Measurements from ENCODE around the gene HSPA5.
"Not testable (repeated sequence)": the region's sequence is repeated elsewhere in the genome, so short reads cannot be mapped to it uniquely, and the experiment has no call there.

HSPA5 gene

DNA sequence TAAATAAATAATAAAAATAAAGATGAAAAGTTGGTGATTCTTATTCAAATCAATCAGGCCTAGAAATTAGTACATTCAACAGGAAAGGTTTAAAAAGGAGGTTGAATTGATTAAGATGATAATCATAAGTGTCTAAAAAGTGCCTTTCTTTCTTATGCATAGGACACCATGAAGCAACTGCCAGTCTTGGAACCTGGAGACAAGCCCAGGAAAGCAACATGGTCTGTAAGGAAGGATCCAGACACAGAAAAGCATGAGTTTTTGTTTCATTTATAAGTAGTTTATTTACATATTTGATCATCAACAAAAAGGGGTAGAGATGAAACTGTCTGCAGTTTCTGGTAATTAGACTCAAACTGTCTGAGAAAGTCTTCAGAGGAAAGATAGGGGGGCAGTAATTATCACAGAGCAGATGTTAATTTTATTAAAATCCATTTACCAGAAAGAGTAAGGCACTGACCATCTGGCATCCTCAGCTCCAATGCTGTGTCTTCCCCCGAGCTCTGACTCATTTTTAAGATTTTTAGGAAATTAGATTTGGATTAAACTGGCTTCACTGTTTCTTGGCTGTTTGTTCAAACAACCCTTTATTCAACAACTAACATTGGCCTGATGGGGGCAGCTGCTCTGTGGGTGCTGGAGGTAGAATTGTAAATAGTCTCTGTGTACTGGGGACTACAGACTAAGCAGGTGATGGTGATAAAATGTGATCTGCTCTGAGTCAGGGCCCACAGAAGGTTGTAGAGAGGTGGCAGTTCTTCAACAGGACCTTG lies 38.1 kb downstream of the HSPA5 start:
- Histone ChIP-seq H3K27me3 (replicated peaks; ENCODE audit: control insufficient read depth, insufficient read depth, low read length) (no peaks in the 10 kb centered on the region), H3K36me3 (ENCODE audit: control insufficient read depth, insufficient read depth, low read length) (peaks cover 7% of the 10 kb centered on the region; the same call in 1 of the 2 replicates), H3K4me3 (replicated peaks; ENCODE audit: low read depth, low read length) (no peak overlapping the region)
- TF ChIP-seq, protein P1, sequence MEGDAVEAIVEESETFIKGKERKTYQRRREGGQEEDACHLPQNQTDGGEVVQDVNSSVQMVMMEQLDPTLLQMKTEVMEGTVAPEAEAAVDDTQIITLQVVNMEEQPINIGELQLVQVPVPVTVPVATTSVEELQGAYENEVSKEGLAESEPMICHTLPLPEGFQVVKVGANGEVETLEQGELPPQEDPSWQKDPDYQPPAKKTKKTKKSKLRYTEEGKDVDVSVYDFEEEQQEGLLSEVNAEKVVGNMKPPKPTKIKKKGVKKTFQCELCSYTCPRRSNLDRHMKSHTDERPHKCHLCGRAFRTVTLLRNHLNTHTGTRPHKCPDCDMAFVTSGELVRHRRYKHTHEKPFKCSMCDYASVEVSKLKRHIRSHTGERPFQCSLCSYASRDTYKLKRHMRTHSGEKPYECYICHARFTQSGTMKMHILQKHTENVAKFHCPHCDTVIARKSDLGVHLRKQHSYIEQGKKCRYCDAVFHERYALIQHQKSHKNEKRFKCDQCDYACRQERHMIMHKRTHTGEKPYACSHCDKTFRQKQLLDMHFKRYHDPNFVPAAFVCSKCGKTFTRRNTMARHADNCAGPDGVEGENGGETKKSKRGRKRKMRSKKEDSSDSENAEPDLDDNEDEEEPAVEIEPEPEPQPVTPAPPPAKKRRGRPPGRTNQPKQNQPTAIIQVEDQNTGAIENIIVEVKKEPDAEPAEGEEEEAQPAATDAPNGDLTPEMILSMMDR (IDR thresholded peaks at IDR 0.05; ENCODE audit: insufficient read depth, low read length, poor library complexity, severe bottlenecking), result no peak
- DNase-seq (ENCODE audit: extremely low read depth, insufficient read length), result no peak

GRCh38 chr9:125200216-125201047 lies 40.7 kb downstream of the HSPA5 start, which contains the start of gene RABEPK:
RABEPK (plus strand) TSS chr9:125200542; CDS start chr9:125203014, 2,472 bp downstream.
- Histone ChIP-seq H3K27me3 (replicated peaks; ENCODE audit: control insufficient read depth, insufficient read depth, low read length) (no peaks in the 10 kb centered on the region), H3K4me3 (replicated peaks; ENCODE audit: low read depth, low read length) (peak within 1 kb of the TSS; percentile 72), H3K36me3 (ENCODE audit: control insufficient read depth, insufficient read depth, low read length) (peaks cover 2% of the 10 kb centered on the region; the same call in 1 of the 2 replicates)
- peak; percentile 96 for DNase-seq (ENCODE audit: extremely low read depth, insufficient read length)
- TF ChIP-seq, protein P1 (IDR thresholded peaks at IDR 0.05; ENCODE audit: insufficient read depth, low read length, poor library complexity, severe bottlenecking), result no peak

GRCh38 chr9:125195591-125195990 lies 45.6 kb downstream of the HSPA5 start:
- DNase-seq (ENCODE audit: extremely low read depth, insufficient read length); H3K27me3 ChIP-seq (replicated peaks; ENCODE audit: control insufficient read depth, insufficient read depth, low read length); H3K36me3 ChIP-seq (ENCODE audit: control insufficient read depth, insufficient read depth, low read length); H3K4me3 ChIP-seq (replicated peaks; ENCODE audit: low read depth, low read length): not testable (repeated sequence)

DNA sequence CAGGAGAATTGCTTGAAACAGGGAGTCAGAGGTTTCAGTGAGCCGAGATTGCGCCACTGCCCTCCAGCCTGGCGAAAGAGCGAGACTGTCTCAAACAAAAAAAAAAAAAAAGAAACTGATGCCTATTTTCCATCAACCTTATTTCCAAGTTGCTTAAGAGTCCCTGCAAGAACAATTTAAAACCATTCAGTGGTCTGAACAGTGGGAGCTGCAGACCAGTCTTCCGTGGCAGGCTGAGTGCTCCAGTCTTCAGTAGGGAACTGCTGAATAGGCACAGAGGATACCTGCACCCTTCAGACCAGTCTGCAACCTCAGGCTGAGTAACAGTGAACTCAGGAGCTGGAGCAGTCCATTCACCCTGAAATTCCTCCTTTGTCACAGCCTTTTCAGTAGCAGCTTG lies 46.7 kb downstream of the HSPA5 start:
- not testable (repeated sequence) for H3K36me3 ChIP-seq (ENCODE audit: control insufficient read depth, insufficient read depth, low read length); H3K27me3 ChIP-seq (replicated peaks; ENCODE audit: control insufficient read depth, insufficient read depth, low read length); DNase-seq (ENCODE audit: extremely low read depth, insufficient read length); H3K4me3 ChIP-seq (replicated peaks; ENCODE audit: low read depth, low read length)

DNA sequence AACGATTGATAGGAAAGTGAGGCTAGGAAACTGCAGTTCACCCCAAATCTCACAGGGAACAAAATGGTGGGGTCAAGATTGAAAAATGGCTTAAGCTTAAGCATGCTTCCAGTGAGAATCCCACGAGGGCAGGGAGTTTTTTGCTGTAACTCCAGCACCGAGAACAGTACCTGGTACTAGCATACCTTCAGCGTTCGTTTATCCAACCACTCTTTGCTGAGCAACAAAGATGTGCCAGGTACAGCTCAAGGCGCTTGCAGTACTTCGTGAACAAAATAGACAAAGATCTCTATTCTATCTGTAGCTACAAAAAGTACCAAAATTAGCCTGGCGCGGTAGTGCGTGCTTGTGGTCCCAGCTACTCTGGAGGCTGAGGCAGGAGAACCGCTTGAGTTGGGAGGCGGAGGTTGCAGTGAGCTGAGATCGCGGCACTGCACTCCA lies 50.8 kb downstream of the HSPA5 start:
- Histone ChIP-seq H3K27me3 (replicated peaks; ENCODE audit: control insufficient read depth, insufficient read depth, low read length) (no peaks in the 10 kb centered on the region), H3K36me3 (ENCODE audit: control insufficient read depth, insufficient read depth, low read length) (no peaks in the 10 kb centered on the region), H3K4me3 (replicated peaks; ENCODE audit: low read depth, low read length) (peak overlapping the region; percentile 99)
- TF ChIP-seq, protein P1 (IDR thresholded peaks at IDR 0.05; ENCODE audit: insufficient read depth, low read length, poor library complexity, severe bottlenecking), result no peak
- no peak for DNase-seq (ENCODE audit: extremely low read depth, insufficient read length)

DNA sequence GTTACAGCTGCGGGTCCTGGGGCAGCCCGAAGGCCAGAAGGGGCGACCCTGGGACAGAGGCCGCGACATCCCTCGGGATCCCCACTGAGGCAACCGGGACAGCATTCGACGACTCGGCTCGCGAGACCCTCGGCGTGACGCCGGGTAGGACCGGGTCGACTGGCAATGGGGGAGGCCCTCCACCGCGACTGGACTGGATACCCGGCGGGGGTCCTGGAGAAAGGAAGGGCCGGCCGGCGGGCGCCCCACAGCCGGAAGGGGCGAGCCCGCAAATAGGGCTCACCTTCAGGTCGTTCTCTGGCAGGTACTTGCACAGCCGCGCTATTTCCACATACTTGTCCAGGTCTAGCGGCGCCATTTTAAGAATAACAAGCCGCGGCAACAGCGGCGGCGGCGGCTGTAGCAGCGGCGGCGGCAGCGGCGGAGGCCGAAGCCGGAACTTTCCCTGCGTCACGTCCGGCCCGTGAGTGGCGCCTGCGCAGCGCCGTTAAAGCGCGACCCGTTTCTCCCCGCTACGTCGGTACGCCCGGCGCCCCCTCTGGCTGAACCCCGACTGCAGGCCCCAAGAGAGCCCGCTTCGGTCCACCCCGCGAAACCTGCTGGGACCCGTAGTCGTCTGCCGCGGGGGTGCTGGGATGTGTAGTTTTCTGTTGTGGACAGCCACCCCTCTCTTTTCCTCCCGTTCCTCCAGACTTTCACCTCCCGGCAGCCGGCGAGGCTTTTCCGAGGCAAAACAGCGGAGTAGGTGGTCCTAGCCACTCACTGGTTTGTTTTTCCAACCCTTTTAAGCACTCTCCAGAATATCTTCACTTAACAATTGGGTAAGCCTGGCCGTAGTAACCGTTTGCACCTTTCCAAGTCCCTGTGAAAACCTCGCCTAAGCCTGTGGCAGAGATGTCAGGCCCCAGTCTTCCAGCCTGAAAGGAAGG lies 51.5 kb downstream of the HSPA5 start, which contains the start of gene PPP6C:
PPP6C (minus strand) TSS at position 443 of the 929 bp plus-strand sequence; CDS start at position 358, 85 bp downstream.
- peak; percentile 97 for DNase-seq (ENCODE audit: extremely low read depth, insufficient read length)
- TF ChIP-seq, protein P1 (IDR thresholded peaks at IDR 0.05; ENCODE audit: insufficient read depth, low read length, poor library complexity, severe bottlenecking), result peak; percentile 86
- Histone ChIP-seq H3K4me3 (replicated peaks; ENCODE audit: low read depth, low read length) (peak within 1 kb of the TSS; percentile 99), H3K27me3 (replicated peaks; ENCODE audit: control insufficient read depth, insufficient read depth, low read length) (no peaks in the 10 kb centered on the region), H3K36me3 (ENCODE audit: control insufficient read depth, insufficient read depth, low read length) (no peaks in the 10 kb centered on the region)
